Chondrocyte (in vitro differentiated cells): ENCODE data around the gene WDR62. TPM values are rescaled to one million over a fixed set of nuclear protein-coding genes. Genes with fewer than 3 reads are reported as not detected.

Source experiments
- DNase-seq: peaks from one replicate; pipeline ENCODE4 v3.0.0; 2021; ENCODE audit warnings: mixed read lengths, low spot score
- H3K27ac Mint-ChIP-seq: one replicate; pipeline ENCODE4 v1.8.0; 2021; ENCODE audit warnings: mild to moderate bottlenecking, moderate library complexity, mixed read lengths; ENCODE audit not compliant: unreplicated experiment
- H3K27me3 Mint-ChIP-seq: 2 replicates; pipeline ENCODE4 v1.8.0; 2021; ENCODE audit warnings: low read depth, mixed read lengths
- H3K36me3 Mint-ChIP-seq: 2 replicates; pipeline ENCODE4 v1.8.0; 2021; ENCODE audit warnings: low read depth, mixed read lengths
- H3K4me1 Mint-ChIP-seq: 2 replicates; pipeline ENCODE4 v1.8.0; 2021; ENCODE audit warnings: low read depth, mild to moderate bottlenecking, mixed read lengths
- H3K4me3 Mint-ChIP-seq: one replicate; pipeline ENCODE4 v1.8.0; 2021; ENCODE audit warnings: mild to moderate bottlenecking, moderate library complexity, mixed read lengths; ENCODE audit not compliant: unreplicated experiment
- H3K9me3 Mint-ChIP-seq: 2 replicates; pipeline ENCODE4 v1.8.0; 2021; ENCODE audit warnings: low read depth, mixed read lengths
- total RNA-seq: library from RNA; stranded (reverse); gene quantifications from 3 replicates; pipeline ENCODE4 v1.2.1, GENCODE V29; 2021
- TF ChIP-seq, protein P1 (sequence below): fragments of 200-600 bp; sonication (generic); IDR thresholded peaks from 2 replicates; pipeline ENCODE4 v1.5.0; 2021; ENCODE audit warnings: antibody characterized with exemption, mild to moderate bottlenecking, moderate library complexity

Gene WDR62
- total RNA-seq, 1 donor from 2014 or later, result 3.0 TPM

DNA sequence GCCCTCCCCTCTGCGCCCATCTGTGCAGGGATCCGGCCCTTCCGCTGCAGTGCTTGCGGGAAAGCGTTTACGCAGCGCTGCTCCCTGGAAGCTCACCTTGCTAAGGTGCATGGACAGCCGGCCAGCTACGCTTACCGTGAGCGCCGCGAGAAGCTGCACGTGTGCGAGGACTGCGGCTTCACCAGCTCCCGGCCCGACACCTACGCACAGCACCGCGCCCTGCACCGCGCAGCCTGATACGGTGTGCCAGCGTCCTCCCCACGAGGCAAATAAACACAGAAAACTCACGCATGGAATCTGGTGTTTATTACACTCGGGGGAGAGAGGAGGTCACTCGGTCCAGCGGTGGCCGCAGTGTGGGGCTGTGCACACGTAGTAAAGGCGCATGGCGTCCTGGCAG, 58.7 kb downstream of the WDR62 start:
- H3K4me3 Mint-ChIP-seq, result peak overlapping the region; percentile 97
- H3K27ac Mint-ChIP-seq, result no peak overlapping the region
- H3K9me3 Mint-ChIP-seq, result no peaks in the 10 kb centered on the region
- H3K27me3 Mint-ChIP-seq, result no peaks in the 10 kb centered on the region
- DNase-seq, result no peak
- H3K36me3 Mint-ChIP-seq, result peaks cover 15% of the 10 kb centered on the region
- peaks cover 32% of the 10 kb centered on the region for H3K4me1 Mint-ChIP-seq
- TF ChIP-seq, protein P1, sequence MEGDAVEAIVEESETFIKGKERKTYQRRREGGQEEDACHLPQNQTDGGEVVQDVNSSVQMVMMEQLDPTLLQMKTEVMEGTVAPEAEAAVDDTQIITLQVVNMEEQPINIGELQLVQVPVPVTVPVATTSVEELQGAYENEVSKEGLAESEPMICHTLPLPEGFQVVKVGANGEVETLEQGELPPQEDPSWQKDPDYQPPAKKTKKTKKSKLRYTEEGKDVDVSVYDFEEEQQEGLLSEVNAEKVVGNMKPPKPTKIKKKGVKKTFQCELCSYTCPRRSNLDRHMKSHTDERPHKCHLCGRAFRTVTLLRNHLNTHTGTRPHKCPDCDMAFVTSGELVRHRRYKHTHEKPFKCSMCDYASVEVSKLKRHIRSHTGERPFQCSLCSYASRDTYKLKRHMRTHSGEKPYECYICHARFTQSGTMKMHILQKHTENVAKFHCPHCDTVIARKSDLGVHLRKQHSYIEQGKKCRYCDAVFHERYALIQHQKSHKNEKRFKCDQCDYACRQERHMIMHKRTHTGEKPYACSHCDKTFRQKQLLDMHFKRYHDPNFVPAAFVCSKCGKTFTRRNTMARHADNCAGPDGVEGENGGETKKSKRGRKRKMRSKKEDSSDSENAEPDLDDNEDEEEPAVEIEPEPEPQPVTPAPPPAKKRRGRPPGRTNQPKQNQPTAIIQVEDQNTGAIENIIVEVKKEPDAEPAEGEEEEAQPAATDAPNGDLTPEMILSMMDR, result no peak

DNA sequence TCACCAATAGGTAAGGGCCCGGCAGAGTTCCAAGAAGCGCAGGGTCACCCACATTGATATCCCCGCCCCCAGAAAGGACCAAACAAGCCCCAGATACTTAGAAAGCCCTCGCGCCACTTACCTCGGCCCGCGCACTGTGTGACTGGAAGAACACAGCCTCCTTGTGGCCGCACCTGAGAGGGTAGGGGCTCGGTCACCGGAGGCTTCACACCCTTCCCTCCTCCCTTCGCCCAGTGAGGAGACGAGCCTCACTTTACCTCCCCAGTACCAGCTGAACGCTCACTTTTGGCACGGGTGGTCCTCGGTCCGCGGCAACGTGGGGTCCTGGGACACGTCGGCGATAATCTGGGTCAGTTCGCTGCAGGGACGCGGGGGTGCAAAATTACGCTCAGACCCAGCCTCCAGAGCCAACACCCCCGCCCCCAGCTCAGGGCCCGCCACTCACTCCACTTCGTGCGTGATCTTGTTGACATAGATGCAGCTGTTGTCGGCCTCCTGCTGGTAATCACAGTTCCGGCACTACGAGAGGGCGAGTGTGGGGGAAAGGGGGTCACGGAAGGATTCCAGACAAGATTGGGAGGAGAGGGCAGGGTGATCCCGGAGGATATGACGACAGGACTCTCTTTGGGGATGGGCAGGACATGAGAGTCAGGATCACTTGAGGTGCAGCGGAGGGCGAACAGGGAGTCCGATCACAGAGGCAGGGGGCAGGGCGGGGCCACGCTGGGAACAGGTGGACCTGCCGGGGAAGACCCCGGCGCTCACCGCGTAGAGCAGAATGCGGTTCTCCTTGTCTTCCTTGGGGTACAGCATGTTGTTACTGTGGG, 59.4 kb downstream of the WDR62 start:
- Mint-ChIP-seq H3K9me3 (no peaks in the 10 kb centered on the region), H3K4me3 (peak overlapping the region; percentile 97), H3K36me3 (peaks cover 17% of the 10 kb centered on the region), H3K4me1 (peaks cover 32% of the 10 kb centered on the region), H3K27ac (peak overlapping the region; percentile 94), H3K27me3 (no peaks in the 10 kb centered on the region)
- TF ChIP-seq, protein P1, result peak; percentile 42
- no peak for DNase-seq

DNA sequence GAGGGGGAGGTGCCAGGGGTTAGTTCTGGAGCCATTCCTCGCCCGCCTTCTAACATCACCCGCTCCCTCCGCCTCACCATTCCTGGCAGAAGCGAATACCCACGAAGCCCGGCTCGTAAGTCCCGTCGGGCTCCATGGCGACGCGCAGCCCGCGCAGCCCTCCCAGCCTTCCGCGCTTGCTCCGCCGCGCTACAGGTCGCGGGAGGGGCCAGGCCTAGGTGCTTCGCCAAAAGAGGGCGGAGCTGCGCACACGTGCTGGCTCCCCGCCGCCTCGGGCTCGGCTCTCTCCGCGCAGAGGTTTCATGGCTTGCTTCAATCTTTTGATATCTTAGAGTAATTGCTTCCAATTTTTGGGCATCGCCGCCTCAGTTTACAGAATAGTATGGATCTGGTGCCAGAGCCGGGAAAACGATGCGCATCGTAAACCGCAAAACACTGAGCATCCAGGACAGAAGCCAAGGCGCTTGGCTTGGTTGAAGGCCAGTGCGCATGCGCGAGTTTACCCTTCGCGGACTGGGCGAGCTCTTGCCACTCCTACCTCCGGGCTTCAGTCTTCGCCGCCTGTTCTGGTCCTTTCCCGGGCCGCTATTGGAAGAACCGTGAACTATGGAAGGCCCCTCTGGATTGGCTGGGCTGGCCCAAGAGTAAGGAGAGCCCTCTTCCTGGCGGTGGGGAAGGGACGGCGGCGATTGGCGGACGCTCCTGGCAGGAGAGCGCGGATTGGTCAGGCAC, 60.2 kb downstream of the WDR62 start, which contains the start of gene POLR2I:
Gene POLR2I, minus strand, starts transcription at position 155 of the 732 bp plus-strand sequence. Its CDS starts 19 bp downstream, at position 136.
- Mint-ChIP-seq H3K27me3 (no peaks in the 10 kb centered on the region), H3K27ac (peak within 1 kb of the TSS; percentile 94), H3K4me1 (peaks cover 34% of the 10 kb centered on the region), H3K36me3 (peaks cover 18% of the 10 kb centered on the region), H3K4me3 (peak within 1 kb of the TSS; percentile 97), H3K9me3 (no peaks in the 10 kb centered on the region)
- TF ChIP-seq, protein P1, result no peak
- DNase-seq, result peak; percentile 100

DNA sequence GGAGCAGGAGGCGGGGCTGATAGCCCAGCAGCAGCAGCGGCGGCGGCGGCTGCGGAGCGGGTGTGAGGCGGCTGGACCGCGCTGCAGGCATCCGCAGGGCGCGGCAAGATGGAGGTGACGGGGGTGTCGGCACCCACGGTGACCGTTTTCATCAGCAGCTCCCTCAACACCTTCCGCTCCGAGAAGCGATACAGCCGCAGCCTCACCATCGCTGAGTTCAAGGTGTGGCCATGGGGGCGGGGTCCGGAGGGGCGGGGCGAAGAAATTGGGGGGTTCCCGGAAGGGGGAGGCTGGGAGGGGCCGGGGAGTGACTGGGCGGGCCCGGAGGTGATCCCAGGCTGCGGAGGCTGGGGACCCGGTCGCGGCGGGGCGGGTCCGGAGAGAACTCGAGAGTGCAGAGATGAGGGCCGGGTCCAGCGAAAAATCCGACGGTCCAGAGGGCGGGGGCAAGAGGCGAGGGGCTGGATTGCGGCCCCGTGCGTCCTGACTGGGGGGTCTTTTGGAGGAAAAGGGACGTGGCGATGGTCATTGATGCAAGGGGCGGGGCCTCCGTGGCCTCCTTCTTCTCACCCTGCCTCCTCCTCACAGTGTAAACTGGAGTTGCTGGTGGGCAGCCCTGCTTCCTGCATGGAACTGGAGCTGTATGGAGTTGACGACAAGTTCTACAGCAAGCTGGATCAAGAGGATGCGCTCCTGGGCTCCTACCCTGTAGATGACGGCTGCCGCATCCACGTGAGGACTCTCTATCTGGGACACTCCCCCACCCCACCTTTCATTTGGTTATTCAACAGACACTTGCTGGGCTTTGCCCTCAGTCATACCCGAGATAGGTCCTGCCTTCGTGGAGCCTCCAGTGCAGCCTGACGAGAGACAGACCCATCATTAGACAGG, 61.0 kb downstream of the WDR62 start, which contains the start of gene TBCB:
Gene TBCB, plus strand, starts transcription at position 16 of the 891 bp plus-strand sequence. Its CDS starts 93 bp downstream, at position 109.
- H3K36me3 Mint-ChIP-seq, result peaks cover 20% of the 10 kb centered on the region

More for the DNA sequence above, 61.0 kb downstream of the WDR62 start, which contains the start of gene TBCB:
- no peaks in the 10 kb centered on the region for H3K9me3 Mint-ChIP-seq
- H3K27ac Mint-ChIP-seq, result peak within 1 kb of the TSS; percentile 94
- H3K4me3 Mint-ChIP-seq, result peak within 1 kb of the TSS; percentile 97
- TF ChIP-seq, protein P1, result no peak
- H3K27me3 Mint-ChIP-seq, result no peaks in the 10 kb centered on the region
- no peak for DNase-seq
- H3K4me1 Mint-ChIP-seq, result peaks cover 39% of the 10 kb centered on the region
